Measurements from ENCODE around the gene PSMD11. TPM values are rescaled to one million over a fixed set of nuclear protein-coding genes. Genes with fewer than 3 reads are reported as not detected.
"Not testable (repeated sequence)": the region's sequence is repeated elsewhere in the genome, so short reads cannot be mapped to it uniquely, and the experiment has no call there.

The PSMD11 gene
- total RNA-seq, result 10 to 100 TPM; 44.2 to 77.0 (median 54.2) TPM

- TF ChIP-seq, protein P1, sequence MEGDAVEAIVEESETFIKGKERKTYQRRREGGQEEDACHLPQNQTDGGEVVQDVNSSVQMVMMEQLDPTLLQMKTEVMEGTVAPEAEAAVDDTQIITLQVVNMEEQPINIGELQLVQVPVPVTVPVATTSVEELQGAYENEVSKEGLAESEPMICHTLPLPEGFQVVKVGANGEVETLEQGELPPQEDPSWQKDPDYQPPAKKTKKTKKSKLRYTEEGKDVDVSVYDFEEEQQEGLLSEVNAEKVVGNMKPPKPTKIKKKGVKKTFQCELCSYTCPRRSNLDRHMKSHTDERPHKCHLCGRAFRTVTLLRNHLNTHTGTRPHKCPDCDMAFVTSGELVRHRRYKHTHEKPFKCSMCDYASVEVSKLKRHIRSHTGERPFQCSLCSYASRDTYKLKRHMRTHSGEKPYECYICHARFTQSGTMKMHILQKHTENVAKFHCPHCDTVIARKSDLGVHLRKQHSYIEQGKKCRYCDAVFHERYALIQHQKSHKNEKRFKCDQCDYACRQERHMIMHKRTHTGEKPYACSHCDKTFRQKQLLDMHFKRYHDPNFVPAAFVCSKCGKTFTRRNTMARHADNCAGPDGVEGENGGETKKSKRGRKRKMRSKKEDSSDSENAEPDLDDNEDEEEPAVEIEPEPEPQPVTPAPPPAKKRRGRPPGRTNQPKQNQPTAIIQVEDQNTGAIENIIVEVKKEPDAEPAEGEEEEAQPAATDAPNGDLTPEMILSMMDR (IDR thresholded peaks at IDR 0.05), result peak in 1 of 3 donors; percentile 36
- TF ChIP-seq POLR2A (IDR thresholded peaks at IDR 0.05), result no peak
Measured at GRCh38 chr17:32444301-32445073, at the start of gene PSMD11. TSS of gene PSMD11 (plus strand) at chr17:32444510. CDS start at chr17:32444524, 14 bp downstream.

GRCh38 chr17:32396343-32396742 lies 48.0 kb upstream of the PSMD11 start:
- DNase-seq (ENCODE audit: low spot score in 2 of 2), result peak in 1 of 2 donors; percentile 34
- TF ChIP-seq POLR2A (IDR thresholded peaks at IDR 0.05), result no peak
- TF ChIP-seq, protein P1 (IDR thresholded peaks at IDR 0.05), result no peak
- 97 to 98% methylated on average over 5 of the region's 5 CpGs for WGBS, 2 donors
- intact Hi-C loops (cut with DNase I; ENCODE audit: low total_unique reads), result no loop called here
- H3K4me3 ChIP-seq (ENCODE audit: low read depth, poor library complexity, severe bottlenecking), result no peak overlapping the region

More at GRCh38 chr17:32444301-32445073, at the start of gene PSMD11:
- H3K4me3 ChIP-seq (ENCODE audit: low read depth, poor library complexity, severe bottlenecking), result peak within 1 kb of the TSS; percentile 93
- WGBS, 2 donors, result 0% methylated on average over 4 to 34 of the region's 74 CpGs
- intact Hi-C loops (cut with DNase I; ENCODE audit: low total_unique reads), result no loop called here
- peak; percentile 94 to 99 for DNase-seq (ENCODE audit: low spot score in 2 of 2)

DNA sequence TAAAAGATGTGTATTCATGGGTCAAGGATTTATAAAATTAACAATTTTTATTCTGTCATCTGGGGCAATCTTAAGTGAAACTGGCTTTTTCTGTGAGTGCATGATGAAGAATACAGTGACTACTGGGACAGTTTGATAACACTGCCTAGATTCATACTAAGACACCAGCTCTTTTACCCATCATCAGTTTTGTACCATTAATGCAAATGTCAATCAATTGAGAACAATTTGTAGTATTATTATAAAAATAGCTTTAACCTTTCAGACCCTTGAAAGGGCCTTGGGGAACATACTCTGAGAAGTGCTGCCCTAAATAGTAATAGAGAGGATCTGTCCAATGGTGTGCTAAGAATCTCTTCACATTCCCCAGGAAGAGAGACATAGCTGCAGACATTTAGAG lies 45.4 kb upstream of the PSMD11 start:
- TF ChIP-seq, protein P1 (IDR thresholded peaks at IDR 0.05), result no peak
- no peak for TF ChIP-seq POLR2A (IDR thresholded peaks at IDR 0.05)
- no peak overlapping the region for H3K4me3 ChIP-seq (ENCODE audit: low read depth, poor library complexity, severe bottlenecking)
- intact Hi-C loops (cut with DNase I; ENCODE audit: low total_unique reads), result no loop called here
- DNase-seq (ENCODE audit: low spot score in 2 of 2), result no peak

DNA sequence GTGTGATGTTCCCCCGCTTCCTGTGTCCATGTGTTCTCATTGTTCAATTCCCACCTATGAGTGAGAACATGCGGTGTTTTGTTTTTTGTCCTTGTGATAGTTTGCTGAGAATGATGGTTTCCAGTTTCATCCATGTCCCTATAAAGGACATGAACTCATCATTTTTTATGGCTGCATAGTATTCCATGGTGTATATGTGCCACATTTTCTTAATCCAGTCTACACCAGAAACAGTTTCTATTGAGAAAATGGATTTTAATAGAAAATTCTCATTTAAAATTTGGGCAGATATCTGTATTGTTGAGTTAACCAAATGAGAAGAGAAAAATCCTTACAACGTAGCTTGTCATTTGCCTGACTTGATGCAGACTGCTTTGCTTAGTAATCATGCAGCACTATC lies 34.2 kb upstream of the PSMD11 start:
- intact Hi-C loops (cut with DNase I; ENCODE audit: low total_unique reads); DNase-seq (ENCODE audit: low spot score in 2 of 2); H3K4me3 ChIP-seq (ENCODE audit: low read depth, poor library complexity, severe bottlenecking): not testable (repeated sequence)
- 96 to 98% methylated on average over 3 of the region's 3 CpGs for WGBS, 2 donors

GRCh38 chr17:32426894-32427293 lies 17.4 kb upstream of the PSMD11 start:
- no peak for DNase-seq (ENCODE audit: low spot score in 2 of 2)
- 81 to 82% methylated on average over 4 of the region's 4 CpGs for WGBS, 2 donors
- intact Hi-C loops (cut with DNase I; ENCODE audit: low total_unique reads), result no loop called here
- no peak overlapping the region for H3K4me3 ChIP-seq (ENCODE audit: low read depth, poor library complexity, severe bottlenecking)
- TF ChIP-seq, protein P1 (IDR thresholded peaks at IDR 0.05), result no peak
- TF ChIP-seq POLR2A (IDR thresholded peaks at IDR 0.05), result no peak

- TF ChIP-seq, protein P1 (IDR thresholded peaks at IDR 0.05), result no peak
- no peak for TF ChIP-seq POLR2A (IDR thresholded peaks at IDR 0.05)
- intact Hi-C loops (cut with DNase I; ENCODE audit: low total_unique reads), result no loop called here
- peak in 1 of 2 donors; percentile 23 for DNase-seq (ENCODE audit: low spot score in 2 of 2)
- WGBS, 2 donors, result 91 to 96% methylated on average over 2 of the region's 2 CpGs
- no peak overlapping the region for H3K4me3 ChIP-seq (ENCODE audit: low read depth, poor library complexity, severe bottlenecking)
Measured at GRCh38 chr17:32429598-32429997, 14.7 kb upstream of the PSMD11 start.

Measured in lower leg skin (tissue), 4 donors.